ENCODE data around the gene LRP11.

LRP11 gene

GRCh38 chr6:149840345-149841075 is 23.6 kb downstream of the LRP11 start:
- DNase-seq (ENCODE audit: low read depth) = peak; percentile 68
- no peak overlapping the region for H3K4me3 ChIP-seq (replicated peaks; ENCODE audit: low read depth, low read length)
- peak; percentile 70 for TF ChIP-seq CTCF (IDR thresholded peaks at IDR 0.05; ENCODE audit: low read length, missing control alignments)

- DNase-seq (ENCODE audit: low read depth) = peak; percentile 85
- H3K4me3 ChIP-seq (replicated peaks; ENCODE audit: low read depth, low read length) = no peak overlapping the region
- TF ChIP-seq CTCF (IDR thresholded peaks at IDR 0.05; ENCODE audit: low read length, missing control alignments) = peak; percentile 84
These were observed 29.4 kb downstream of the LRP11 start for GRCh38 chr6:149834513-149835481.

GRCh38 chr6:149833651-149834050 is 30.5 kb downstream of the LRP11 start:
- H3K4me3 ChIP-seq (replicated peaks; ENCODE audit: low read depth, low read length) = no peak overlapping the region
- no peak for DNase-seq (ENCODE audit: low read depth)
- no peak for TF ChIP-seq CTCF (IDR thresholded peaks at IDR 0.05; ENCODE audit: low read length, missing control alignments)

GRCh38 chr6:149831308-149831820 is 32.8 kb downstream of the LRP11 start:
- H3K4me3 ChIP-seq (replicated peaks; ENCODE audit: low read depth, low read length) = no peak overlapping the region

GRCh38 chr6:149830731-149831307 is 33.3 kb downstream of the LRP11 start:
- no peak overlapping the region for H3K4me3 ChIP-seq (replicated peaks; ENCODE audit: low read depth, low read length)
- no peak for TF ChIP-seq CTCF (IDR thresholded peaks at IDR 0.05; ENCODE audit: low read length, missing control alignments)
- DNase-seq (ENCODE audit: low read depth) = no peak

More at GRCh38 chr6:149831308-149831820, 32.8 kb downstream of the LRP11 start:
- TF ChIP-seq CTCF (IDR thresholded peaks at IDR 0.05; ENCODE audit: low read length, missing control alignments) = no peak
- no peak for DNase-seq (ENCODE audit: low read depth)

GRCh38 chr6:149825292-149825691 is 38.9 kb downstream of the LRP11 start:
- H3K4me3 ChIP-seq (replicated peaks; ENCODE audit: low read depth, low read length) = no peak overlapping the region
- DNase-seq (ENCODE audit: low read depth) = no peak
- no peak for TF ChIP-seq CTCF (IDR thresholded peaks at IDR 0.05; ENCODE audit: low read length, missing control alignments)

All from fibroblast of pulmonary artery (primary cell).